Measurements from ENCODE around the gene MYO1B.

DNA sequence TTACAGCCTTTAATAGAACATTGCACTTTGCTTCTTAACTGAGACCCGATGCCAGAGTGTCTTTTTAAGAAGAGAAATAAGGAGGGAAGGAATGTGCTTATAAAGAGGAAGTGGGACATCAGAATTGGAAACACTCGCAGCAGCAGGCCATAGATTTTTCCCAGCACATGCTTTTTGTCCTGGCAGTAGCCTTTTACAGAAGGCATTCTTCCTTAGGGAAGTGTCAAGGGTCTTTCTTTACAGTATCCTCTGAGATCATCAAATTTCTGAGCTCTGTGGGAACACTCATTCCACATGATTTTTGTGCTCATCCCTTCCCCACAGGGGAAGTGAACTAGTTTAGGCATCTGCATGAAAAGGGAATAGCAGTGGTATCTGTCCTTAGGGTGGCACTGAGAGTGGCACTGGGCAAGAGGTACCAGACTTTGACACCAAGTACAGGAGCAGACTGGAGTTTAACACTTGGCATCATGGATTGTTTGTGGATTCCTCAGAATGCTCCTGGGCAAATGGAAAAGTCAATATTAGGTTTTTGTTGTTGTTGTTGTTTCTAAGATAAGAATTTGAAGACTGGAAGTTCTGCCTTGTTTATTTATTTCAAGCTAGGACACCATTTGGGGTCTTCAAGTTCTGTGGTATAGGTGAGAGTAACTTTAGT, 4.1 kb downstream of the MYO1B start:
- no peak for TF ChIP-seq HDAC6 (IDR thresholded peaks at IDR 0.05; ENCODE audit: unreplicated experiment)
- TF ChIP-seq IKZF2 (IDR thresholded peaks at IDR 0.05): no peak
- TF ChIP-seq, protein P1, sequence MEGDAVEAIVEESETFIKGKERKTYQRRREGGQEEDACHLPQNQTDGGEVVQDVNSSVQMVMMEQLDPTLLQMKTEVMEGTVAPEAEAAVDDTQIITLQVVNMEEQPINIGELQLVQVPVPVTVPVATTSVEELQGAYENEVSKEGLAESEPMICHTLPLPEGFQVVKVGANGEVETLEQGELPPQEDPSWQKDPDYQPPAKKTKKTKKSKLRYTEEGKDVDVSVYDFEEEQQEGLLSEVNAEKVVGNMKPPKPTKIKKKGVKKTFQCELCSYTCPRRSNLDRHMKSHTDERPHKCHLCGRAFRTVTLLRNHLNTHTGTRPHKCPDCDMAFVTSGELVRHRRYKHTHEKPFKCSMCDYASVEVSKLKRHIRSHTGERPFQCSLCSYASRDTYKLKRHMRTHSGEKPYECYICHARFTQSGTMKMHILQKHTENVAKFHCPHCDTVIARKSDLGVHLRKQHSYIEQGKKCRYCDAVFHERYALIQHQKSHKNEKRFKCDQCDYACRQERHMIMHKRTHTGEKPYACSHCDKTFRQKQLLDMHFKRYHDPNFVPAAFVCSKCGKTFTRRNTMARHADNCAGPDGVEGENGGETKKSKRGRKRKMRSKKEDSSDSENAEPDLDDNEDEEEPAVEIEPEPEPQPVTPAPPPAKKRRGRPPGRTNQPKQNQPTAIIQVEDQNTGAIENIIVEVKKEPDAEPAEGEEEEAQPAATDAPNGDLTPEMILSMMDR (IDR thresholded peaks at IDR 0.05 in 2 of 3, conservative IDR thresholded peaks at IDR 0.05 in 1 of 3; ENCODE audit: control insufficient read depth in 2 of 3, extremely low read depth in 1 of 3, insufficient read depth in 1 of 3, low read depth in 3 of 3, low read length in 3 of 3): no peak
- TF ChIP-seq POLR2A (IDR thresholded peaks at IDR 0.05; ENCODE audit: low read depth, low read length): no peak
- TF ChIP-seq SREBF2 (IDR thresholded peaks at IDR 0.05; ENCODE audit: low read length): no peak
- no peak for TF ChIP-seq HCFC1 (IDR thresholded peaks at IDR 0.05; ENCODE audit: low read length)
- no peak for TF ChIP-seq GABPA (IDR thresholded peaks at IDR 0.05; ENCODE audit: low read depth)
- TF ChIP-seq RBBP5 (conservative IDR thresholded peaks at IDR 0.05): no peak
- TF ChIP-seq POLR2AphosphoS5 (IDR thresholded peaks at IDR 0.05; ENCODE audit: low read length): no peak
- TF ChIP-seq, protein P2, sequence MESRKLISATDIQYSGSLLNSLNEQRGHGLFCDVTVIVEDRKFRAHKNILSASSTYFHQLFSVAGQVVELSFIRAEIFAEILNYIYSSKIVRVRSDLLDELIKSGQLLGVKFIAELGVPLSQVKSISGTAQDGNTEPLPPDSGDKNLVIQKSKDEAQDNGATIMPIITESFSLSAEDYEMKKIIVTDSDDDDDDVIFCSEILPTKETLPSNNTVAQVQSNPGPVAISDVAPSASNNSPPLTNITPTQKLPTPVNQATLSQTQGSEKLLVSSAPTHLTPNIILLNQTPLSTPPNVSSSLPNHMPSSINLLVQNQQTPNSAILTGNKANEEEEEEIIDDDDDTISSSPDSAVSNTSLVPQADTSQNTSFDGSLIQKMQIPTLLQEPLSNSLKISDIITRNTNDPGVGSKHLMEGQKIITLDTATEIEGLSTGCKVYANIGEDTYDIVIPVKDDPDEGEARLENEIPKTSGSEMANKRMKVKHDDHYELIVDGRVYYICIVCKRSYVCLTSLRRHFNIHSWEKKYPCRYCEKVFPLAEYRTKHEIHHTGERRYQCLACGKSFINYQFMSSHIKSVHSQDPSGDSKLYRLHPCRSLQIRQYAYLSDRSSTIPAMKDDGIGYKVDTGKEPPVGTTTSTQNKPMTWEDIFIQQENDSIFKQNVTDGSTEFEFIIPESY (IDR thresholded peaks at IDR 0.05): no peak
- TF ChIP-seq, protein P3, sequence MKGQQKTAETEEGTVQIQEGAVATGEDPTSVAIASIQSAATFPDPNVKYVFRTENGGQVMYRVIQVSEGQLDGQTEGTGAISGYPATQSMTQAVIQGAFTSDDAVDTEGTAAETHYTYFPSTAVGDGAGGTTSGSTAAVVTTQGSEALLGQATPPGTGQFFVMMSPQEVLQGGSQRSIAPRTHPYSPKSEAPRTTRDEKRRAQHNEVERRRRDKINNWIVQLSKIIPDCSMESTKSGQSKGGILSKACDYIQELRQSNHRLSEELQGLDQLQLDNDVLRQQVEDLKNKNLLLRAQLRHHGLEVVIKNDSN (IDR thresholded peaks at IDR 0.05; ENCODE audit: borderline replicate concordance, extremely low read length, insufficient read depth, low read depth, low read length): no peak

Data from GM12878 (cell line).